HEK293 (cell line): ENCODE results near the gene LDLRAD3.

ENCODE experiments used
- CTCF ChIP-seq: fragments of 450-650 bp; formaldehyde crosslinking; IDR thresholded peaks from 2 replicates; pipeline ENCODE4 v1.5.1; 2016; ENCODE audit warnings: missing biosample characterization, missing genetic modification characterization
- GLI4 ChIP-seq: fragments of 450-650 bp; formaldehyde crosslinking; IDR thresholded peaks from 2 replicates; pipeline ENCODE4 v1.5.1; 2016; ENCODE audit warnings: missing biosample characterization, missing genetic modification characterization
- PBX3 ChIP-seq: sonication (generic); formaldehyde crosslinking; IDR thresholded peaks from 2 replicates; pipeline ENCODE4 v1.8.1; 2022; ENCODE audit warnings: mild to moderate bottlenecking, moderate library complexity, missing genetic modification reagents
- YY2 ChIP-seq: fragments of 450-650 bp; formaldehyde crosslinking; IDR thresholded peaks from 2 replicates; pipeline ENCODE4 v1.5.1; 2016; ENCODE audit warnings: missing biosample characterization, missing genetic modification characterization
- ZEB2 ChIP-seq: fragments of 450-650 bp; formaldehyde crosslinking; IDR thresholded peaks from 2 replicates; pipeline ENCODE4 v1.5.1; 2016; ENCODE audit warnings: missing biosample characterization, missing genetic modification characterization
- ZNF114 ChIP-seq: fragments of 450-650 bp; formaldehyde crosslinking; IDR thresholded peaks from 2 replicates; pipeline ENCODE4 v1.5.0; 2017; ENCODE audit warnings: missing biosample characterization, missing genetic modification characterization
- ZNF133 ChIP-seq: fragments of 450-650 bp; formaldehyde crosslinking; IDR thresholded peaks from 2 replicates; pipeline ENCODE4 v1.5.1; 2016; ENCODE audit warnings: missing biosample characterization, missing genetic modification characterization
- ZNF140 ChIP-seq: fragments of 450-650 bp; formaldehyde crosslinking; IDR thresholded peaks from 2 replicates; pipeline ENCODE4 v1.5.1; 2016; ENCODE audit warnings: missing biosample characterization, missing genetic modification characterization
- ZNF18 ChIP-seq: fragments of 450-650 bp; formaldehyde crosslinking; IDR thresholded peaks from 2 replicates; pipeline ENCODE4 v1.5.1; 2016; ENCODE audit warnings: missing biosample characterization, missing genetic modification characterization
- ZNF19 ChIP-seq: fragments of 450-650 bp; formaldehyde crosslinking; IDR thresholded peaks from 2 replicates; pipeline ENCODE4; 2016; ENCODE audit warnings: missing biosample characterization, missing genetic modification characterization, low read depth
- ZNF24 ChIP-seq: fragments of 450-650 bp; formaldehyde crosslinking; IDR thresholded peaks from 2 replicates; pipeline ENCODE4 v1.5.1; 2016; ENCODE audit warnings: missing biosample characterization, missing genetic modification characterization
- ZNF280D ChIP-seq: fragments of 450-650 bp; formaldehyde crosslinking; IDR thresholded peaks from 2 replicates; pipeline ENCODE4 v1.5.1; 2016; ENCODE audit warnings: missing biosample characterization, missing genetic modification characterization
- ZNF335 ChIP-seq: fragments of 450-650 bp; formaldehyde crosslinking; conservative IDR thresholded peaks from 2 replicates; pipeline ENCODE4 v1.5.1; 2016; ENCODE audit warnings: missing biosample characterization, missing genetic modification characterization
- ZNF341 ChIP-seq: fragments of 450-650 bp; formaldehyde crosslinking; IDR thresholded peaks from 2 replicates; pipeline ENCODE4; 2016; ENCODE audit warnings: low read depth, missing biosample characterization, missing genetic modification characterization
- ZNF354C ChIP-seq: fragments of 450-650 bp; formaldehyde crosslinking; IDR thresholded peaks from 2 replicates; pipeline ENCODE4 v1.5.1; 2016; ENCODE audit warnings: missing biosample characterization, missing genetic modification characterization, low read depth, borderline replicate concordance
- ZNF366 ChIP-seq: fragments of 450-650 bp; formaldehyde crosslinking; conservative IDR thresholded peaks from 2 replicates; pipeline ENCODE4 v1.5.1; 2016; ENCODE audit warnings: missing biosample characterization, missing genetic modification characterization
- ZNF426 ChIP-seq: fragments of 450-650 bp; formaldehyde crosslinking; IDR thresholded peaks from 2 replicates; pipeline ENCODE4 v1.5.1; 2017; ENCODE audit warnings: missing biosample characterization, missing genetic modification characterization, mild to moderate bottlenecking, inconsistent platforms, moderate library complexity
- ZNF501 ChIP-seq: fragments of 450-650 bp; formaldehyde crosslinking; IDR thresholded peaks from 2 replicates; pipeline ENCODE4 v1.5.1; 2016; ENCODE audit warnings: missing biosample characterization, missing genetic modification characterization
- ZNF548 ChIP-seq: fragments of 450-650 bp; formaldehyde crosslinking; IDR thresholded peaks from 2 replicates; pipeline ENCODE4 v1.5.1; 2016; ENCODE audit warnings: missing biosample characterization, missing genetic modification characterization
- ZNF701 ChIP-seq: fragments of 450-650 bp; formaldehyde crosslinking; IDR thresholded peaks from 2 replicates; pipeline ENCODE4 v1.5.1; 2016; ENCODE audit warnings: missing biosample characterization, missing genetic modification characterization
- ZNF76 ChIP-seq: fragments of 450-650 bp; formaldehyde crosslinking; IDR thresholded peaks from 2 replicates; pipeline ENCODE4; 2016; ENCODE audit warnings: low read depth, missing biosample characterization, missing genetic modification characterization, borderline replicate concordance
- ZNF777 ChIP-seq: fragments of 450-650 bp; formaldehyde crosslinking; IDR thresholded peaks from 2 replicates; pipeline ENCODE4 v1.5.1; 2017; ENCODE audit warnings: missing biosample characterization, missing genetic modification characterization, borderline replicate concordance
- ZXDB ChIP-seq: fragments of 450-650 bp; formaldehyde crosslinking; IDR thresholded peaks from 2 replicates; pipeline ENCODE4 v1.5.1; 2016; ENCODE audit warnings: missing biosample characterization, missing genetic modification characterization

The LDLRAD3 gene

GRCh38 chr11:36091256-36091811 is 147.5 kb downstream of the LDLRAD3 start (continued):
- TF ChIP-seq PBX3 (CRISPR knock-in tag) = no peak
- TF ChIP-seq ZNF335 (tag by site-specific recombination) = no peak
- TF ChIP-seq ZNF280D = no peak
- TF ChIP-seq ZNF19 (tag by site-specific recombination) = no peak
- no peak for TF ChIP-seq ZNF18 (tag by site-specific recombination)
- TF ChIP-seq ZXDB (tag by site-specific recombination) = 0 out of 2 replicates have a peak, but pooled peaks have one; percentile 13
- TF ChIP-seq ZNF133 (tag by site-specific recombination) = no peak
- peak; percentile 44; the same call in 1 of the 2 replicates for TF ChIP-seq ZNF341 (tag by site-specific recombination)
- TF ChIP-seq CTCF (tag by site-specific recombination) = no peak
- TF ChIP-seq GLI4 (tag by site-specific recombination) = no peak
- no peak for TF ChIP-seq ZNF24 (tag by site-specific recombination)
- TF ChIP-seq ZNF76 (tag by site-specific recombination) = no peak
- TF ChIP-seq ZNF140 = no peak
- TF ChIP-seq ZEB2 = no peak
- TF ChIP-seq ZNF701 = no peak
- TF ChIP-seq ZNF114 (tag by site-specific recombination) = no peak
- TF ChIP-seq ZNF777 (tag by site-specific recombination) = no peak
- TF ChIP-seq ZNF426 = no peak
- no peak for TF ChIP-seq ZNF366
- TF ChIP-seq ZNF548 (tag by site-specific recombination) = no peak
- TF ChIP-seq YY2 (tag by site-specific recombination) = no peak
- TF ChIP-seq ZNF354C = no peak
- TF ChIP-seq ZNF501 (tag by site-specific recombination) = no peak
